Measurements from ENCODE around the gene PBX3.
"Not testable (repeated sequence)": the region's sequence is repeated elsewhere in the genome, so short reads cannot be mapped to it uniquely, and the experiment has no call there.

Gene PBX3

GRCh38 chr9:125778538-125779219 is 31.5 kb downstream of the PBX3 start:
- DNase-seq: not testable (repeated sequence)

- DNase-seq: not testable (repeated sequence)
Observed at GRCh38 chr9:125779220-125779565, 32.0 kb downstream of the PBX3 start.

GRCh38 chr9:125782718-125783117 is 35.5 kb downstream of the PBX3 start:
- no peak for DNase-seq

- no peak for DNase-seq
Observed at GRCh38 chr9:125784286-125785049, 37.3 kb downstream of the PBX3 start.

- DNase-seq: no peak
Observed at GRCh38 chr9:125785248-125785751, 38.1 kb downstream of the PBX3 start.

GRCh38 chr9:125787715-125788114 is 40.5 kb downstream of the PBX3 start:
- no peak for DNase-seq

- DNase-seq: no peak
Observed at GRCh38 chr9:125789196-125789595, 42.0 kb downstream of the PBX3 start.

GRCh38 chr9:125794708-125795107 is 47.5 kb downstream of the PBX3 start:
- no peak for DNase-seq

GRCh38 chr9:125795970-125796596 is 48.9 kb downstream of the PBX3 start:
- no peak for DNase-seq

- DNase-seq: no peak
Observed at GRCh38 chr9:125797930-125798329, 50.8 kb downstream of the PBX3 start.

GRCh38 chr9:125803526-125803925 is 56.4 kb downstream of the PBX3 start:
- DNase-seq: no peak

- no peak for DNase-seq
Observed at GRCh38 chr9:125805057-125805456, 57.9 kb downstream of the PBX3 start.

- DNase-seq: no peak
Observed at GRCh38 chr9:125805586-125805985, 58.4 kb downstream of the PBX3 start.

GRCh38 chr9:125807079-125807478 is 59.9 kb downstream of the PBX3 start:
- no peak for DNase-seq

- DNase-seq: no peak
Observed at GRCh38 chr9:125810161-125810560, 63.0 kb downstream of the PBX3 start.

GRCh38 chr9:125811002-125811401 is 63.8 kb downstream of the PBX3 start:
- DNase-seq: no peak

GRCh38 chr9:125812403-125812802 is 65.2 kb downstream of the PBX3 start:
- DNase-seq: no peak

- DNase-seq: no peak
Observed at GRCh38 chr9:125815568-125815967, 68.4 kb downstream of the PBX3 start.

- DNase-seq: no peak
Observed at GRCh38 chr9:125816321-125816720, 69.1 kb downstream of the PBX3 start.

GRCh38 chr9:125820100-125820804 is 73.1 kb downstream of the PBX3 start:
- no peak for DNase-seq

GRCh38 chr9:125821078-125821477 is 73.9 kb downstream of the PBX3 start:
- DNase-seq: no peak

GRCh38 chr9:125822160-125822559 is 75.0 kb downstream of the PBX3 start:
- no peak for DNase-seq

GRCh38 chr9:125822902-125823301 is 75.7 kb downstream of the PBX3 start:
- no peak for DNase-seq

Data from SHP77 treated with DMSO at 0.1 percent for 48 hours (cell line).